PFSK-1 (cell line): ENCODE results near the gene RFT1.

Source experiments
- POLR2AphosphoS5 ChIP-seq: IDR thresholded peaks from 2 replicates; pipeline ENCODE4 v1.6.1; 2012; ENCODE audit warnings: low read depth, mild to moderate bottlenecking, control low read depth, low read length, moderate library complexity
- REST ChIP-seq, 2 experiments: IDR thresholded peaks; 2 replicates each; pipeline versions ENCODE4 v1.6.1 to v1.8.0; 2011 to 2012; ENCODE audit warnings: low read depth in 2 of 2, low read length in 2 of 2, control low read depth in 1 of 2, inconsistent platforms in 1 of 2, mild to moderate bottlenecking in 1 of 2, moderate library complexity in 1 of 2; ENCODE audit not compliant: insufficient read depth in 1 of 2
- TAF1 ChIP-seq: IDR thresholded peaks from 2 replicates; pipeline ENCODE4 v1.6.1; 2012; ENCODE audit warnings: low read length, control low read depth, borderline replicate concordance; ENCODE audit not compliant: insufficient read depth

- no peak for TF ChIP-seq POLR2AphosphoS5
- no peak for TF ChIP-seq REST (IDR thresholded peaks at IDR 0.05; ENCODE audit: insufficient read depth in 1 of 2, low read depth in 2 of 2, low read length in 2 of 2)
- TF ChIP-seq TAF1: no peak
These were observed 18.4 kb downstream of the RFT1 start for GRCh38 chr3:53111822-53112221.
